Measurements from ENCODE around the gene SETD2.

SETD2 gene

DNA sequence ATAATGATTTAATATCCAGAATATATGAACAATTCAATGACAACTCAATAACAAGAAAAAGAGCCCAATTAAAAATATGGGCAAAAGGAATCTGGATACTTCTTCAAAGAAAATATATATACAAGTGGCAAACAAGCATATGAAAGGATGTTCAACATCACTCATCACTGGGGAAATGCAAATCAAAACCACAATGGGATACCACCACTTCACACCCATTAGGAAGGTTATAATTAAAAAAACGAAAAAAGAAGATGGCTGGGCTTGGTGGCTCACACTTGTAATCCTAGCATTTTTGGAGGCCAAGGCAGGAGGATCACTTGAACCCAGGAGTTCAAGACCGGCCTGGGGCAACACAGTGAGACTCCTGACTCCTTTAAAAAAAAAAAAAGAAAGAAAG, 191.5 kb downstream of the SETD2 start:
- DNase-seq (ENCODE audit: insufficient read length, low spot score) (no peak), FAIRE-seq (no peak)
- TF ChIP-seq CTCF (IDR thresholded peaks at IDR 0.05; ENCODE audit: insufficient read depth, missing control alignments): no peak

- no peak for TF ChIP-seq CTCF (IDR thresholded peaks at IDR 0.05; ENCODE audit: insufficient read depth, missing control alignments)
- FAIRE-seq (no peak), DNase-seq (ENCODE audit: insufficient read length, low spot score) (no peak)
Measured at GRCh38 chr3:46971742-46972141, 192.2 kb downstream of the SETD2 start.

DNA sequence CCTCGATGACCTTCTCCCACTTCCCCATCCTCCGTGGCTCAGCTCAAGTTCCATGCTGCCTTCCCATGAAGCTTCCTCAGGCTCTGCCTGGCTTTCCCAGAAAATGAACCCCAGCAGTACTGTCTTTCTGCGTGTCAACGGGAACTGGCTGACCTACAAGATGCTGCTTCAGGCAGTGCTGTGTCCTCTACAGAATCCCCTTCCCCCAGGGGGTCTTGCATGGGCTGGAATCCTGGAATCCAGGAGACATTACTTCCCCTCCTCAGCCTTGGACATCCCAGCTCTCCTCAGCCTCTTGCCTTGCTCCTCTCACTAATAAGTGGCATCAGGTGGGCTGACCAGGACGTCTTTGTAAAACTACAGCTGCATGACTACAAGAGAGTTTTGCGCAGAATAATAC, 192.8 kb downstream of the SETD2 start:
- TF ChIP-seq CTCF (IDR thresholded peaks at IDR 0.05; ENCODE audit: insufficient read depth, missing control alignments): no peak
- no peak for FAIRE-seq
- no peak for DNase-seq (ENCODE audit: insufficient read length, low spot score)

- DNase-seq (ENCODE audit: insufficient read length, low spot score): no peak
- no peak for TF ChIP-seq CTCF (IDR thresholded peaks at IDR 0.05; ENCODE audit: insufficient read depth, missing control alignments)
- no peak for FAIRE-seq
Measured at GRCh38 chr3:46970391-46971091, 193.4 kb downstream of the SETD2 start.

DNA sequence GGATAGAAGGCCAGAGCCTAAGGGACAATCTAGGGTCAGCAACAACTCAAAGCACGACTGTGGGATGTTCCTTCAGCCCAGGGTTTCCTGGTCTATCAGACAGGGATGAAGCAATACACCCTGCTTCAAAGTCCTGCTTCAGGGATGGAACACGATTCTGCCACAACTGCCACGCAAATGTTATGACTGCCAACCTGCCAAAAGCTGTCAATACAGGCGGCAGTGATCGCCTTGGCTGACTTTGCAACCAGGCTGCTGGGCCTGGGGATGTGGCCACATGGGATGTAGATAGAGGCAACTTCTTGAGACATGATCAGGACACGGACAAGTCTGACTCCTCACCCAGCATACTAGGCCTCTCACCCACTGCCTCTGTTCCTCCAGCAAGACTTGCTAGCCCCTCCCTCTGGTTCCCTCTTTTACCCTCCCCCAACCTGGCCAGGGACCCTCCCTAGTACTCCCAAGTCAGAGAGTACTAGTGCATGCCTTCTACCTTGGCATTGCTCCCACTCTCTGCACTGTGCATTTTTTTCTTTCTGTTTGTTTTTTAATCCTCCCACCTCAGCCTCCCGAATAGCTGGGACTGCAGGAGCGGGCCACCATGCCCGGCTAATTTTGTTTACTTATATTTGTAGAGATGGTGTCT, 195.0 kb downstream of the SETD2 start:
- no peak for TF ChIP-seq CTCF (IDR thresholded peaks at IDR 0.05; ENCODE audit: insufficient read depth, missing control alignments)
- FAIRE-seq: no peak
- no peak for DNase-seq (ENCODE audit: insufficient read length, low spot score)

GRCh38 chr3:46966811-46967210, 197.1 kb downstream of the SETD2 start:
- DNase-seq (ENCODE audit: insufficient read length, low spot score): no peak
- no peak for TF ChIP-seq CTCF (IDR thresholded peaks at IDR 0.05; ENCODE audit: insufficient read depth, missing control alignments)
- no peak for FAIRE-seq

All from D721Med (cell line).